KMS-11 (cell line): ENCODE results near the gene SLFN12L.

Experiments used
- H2AFZ ChIP-seq: fragments of 200-600 bp; sonication (generic); 2 replicates; pipeline ENCODE4 v1.6.1; 2016; ENCODE audit warnings: antibody characterized with exemption, mixed run types, low read depth
- H3K27ac ChIP-seq: fragments of 200-600 bp; sonication (generic); 2 replicates; pipeline ENCODE4 v1.6.1; 2016; ENCODE audit warnings: mild to moderate bottlenecking, mixed run types
- H3K27me3 ChIP-seq: fragments of 200-600 bp; sonication (generic); 2 replicates; pipeline ENCODE4 v1.6.1; 2017; ENCODE audit warnings: mild to moderate bottlenecking, low read depth, mixed run types, moderate library complexity; ENCODE audit not compliant: insufficient read depth
- H3K36me3 ChIP-seq: fragments of 200-600 bp; sonication (generic); 2 replicates; pipeline ENCODE4 v1.6.1; 2017; ENCODE audit warnings: mild to moderate bottlenecking, mixed run types; ENCODE audit not compliant: insufficient read depth
- H3K4me1 ChIP-seq: fragments of 200-600 bp; sonication (generic); 2 replicates; pipeline ENCODE4 v1.6.1; 2016; ENCODE audit warnings: mild to moderate bottlenecking, low read depth, mixed run types; ENCODE audit not compliant: poor library complexity, severe bottlenecking
- H3K4me2 ChIP-seq: fragments of 200-600 bp; sonication (generic); 2 replicates; pipeline ENCODE4 v1.7.0; 2016; ENCODE audit warnings: mild to moderate bottlenecking, mixed run types
- H3K4me3 ChIP-seq: fragments of 200-600 bp; sonication (generic); IDR thresholded peaks from 2 replicates; pipeline ENCODE4 v1.6.1; 2017; ENCODE audit warnings: low read depth, low read length, mixed read lengths; ENCODE audit not compliant: insufficient read depth
- H3K79me2 ChIP-seq: fragments of 200-600 bp; sonication (generic); 2 replicates; pipeline ENCODE4 v1.6.1; 2016; ENCODE audit warnings: low read depth, mixed run types; ENCODE audit not compliant: insufficient read depth
- H3K9ac ChIP-seq: fragments of 200-600 bp; sonication (generic); 2 replicates; pipeline ENCODE4 v1.6.1; 2016; ENCODE audit warnings: mild to moderate bottlenecking, mixed run types
- H4K20me1 ChIP-seq: fragments of 200-600 bp; sonication (generic); 2 replicates; pipeline ENCODE4 v1.6.1; 2016; ENCODE audit warnings: mild to moderate bottlenecking, mixed run types; ENCODE audit not compliant: insufficient read depth
- CTCF ChIP-seq: fragments of 200-600 bp; sonication (generic); conservative IDR thresholded peaks from 2 replicates; pipeline ENCODE4 v1.6.1; 2017; ENCODE audit warnings: low read depth, mild to moderate bottlenecking, antibody characterized with exemption, low read length, moderate library complexity, mixed read lengths

SLFN12L gene

GRCh38 chr17:35557353-35557752 lies 19.9 kb upstream of the SLFN12L start:
- no peak overlapping the region for H3K9ac ChIP-seq
- no peak for TF ChIP-seq CTCF
- no peaks in the 10 kb centered on the region for H3K4me1 ChIP-seq
- no peak overlapping the region for H3K4me3 ChIP-seq
- H3K36me3 ChIP-seq = no peaks in the 10 kb centered on the region
- no peaks in the 10 kb centered on the region for H4K20me1 ChIP-seq
- H3K4me2 ChIP-seq = no peak overlapping the region
- H3K79me2 ChIP-seq = no peaks in the 10 kb centered on the region
- no peaks in the 10 kb centered on the region for H3K27me3 ChIP-seq
- no peak overlapping the region for H2AFZ ChIP-seq
- H3K27ac ChIP-seq = no peak overlapping the region

- Histone ChIP-seq H3K4me2 (no peak overlapping the region), H3K9ac (no peak overlapping the region), H3K27ac (no peak overlapping the region), H3K36me3 (no peaks in the 10 kb centered on the region), H3K27me3 (no peaks in the 10 kb centered on the region), H4K20me1 (no peaks in the 10 kb centered on the region), H3K4me3 (no peak overlapping the region), H3K79me2 (no peaks in the 10 kb centered on the region), H3K4me1 (no peaks in the 10 kb centered on the region), H2AFZ (no peak overlapping the region)
- TF ChIP-seq CTCF = no peak
Observed at GRCh38 chr17:35555691-35556090, 18.2 kb upstream of the SLFN12L start.

- no peaks in the 10 kb centered on the region for H3K27me3 ChIP-seq
Observed at GRCh38 chr17:35554668-35555067, 17.2 kb upstream of the SLFN12L start.

GRCh38 chr17:35553310-35553709 lies 15.8 kb upstream of the SLFN12L start:
- no peak for TF ChIP-seq CTCF
- Histone ChIP-seq H3K4me3 (no peak overlapping the region), H3K9ac (no peak overlapping the region), H3K4me2 (no peak overlapping the region), H3K36me3 (no peaks in the 10 kb centered on the region), H4K20me1 (no peaks in the 10 kb centered on the region), H2AFZ (no peak overlapping the region), H3K27me3 (no peaks in the 10 kb centered on the region), H3K4me1 (no peaks in the 10 kb centered on the region), H3K27ac (no peak overlapping the region), H3K79me2 (no peaks in the 10 kb centered on the region)

More at GRCh38 chr17:35554668-35555067, 17.2 kb upstream of the SLFN12L start:
- H3K4me1 ChIP-seq = no peaks in the 10 kb centered on the region
- H3K36me3 ChIP-seq = no peaks in the 10 kb centered on the region
- H3K4me3 ChIP-seq = no peak overlapping the region
- H3K27ac ChIP-seq = no peak overlapping the region
- H4K20me1 ChIP-seq = no peaks in the 10 kb centered on the region
- no peak overlapping the region for H3K9ac ChIP-seq
- H3K79me2 ChIP-seq = no peaks in the 10 kb centered on the region
- TF ChIP-seq CTCF = no peak
- no peak overlapping the region for H2AFZ ChIP-seq
- H3K4me2 ChIP-seq = no peak overlapping the region
